Measurements from ENCODE around the gene MAST2.

Gene MAST2

GRCh38 chr1:45994423-45994822 is 191.0 kb downstream of the MAST2 start:
- DNase-seq = no peak

- DNase-seq = no peak
Measured at GRCh38 chr1:45995298-45995697, 191.9 kb downstream of the MAST2 start.

- DNase-seq = no peak
Measured at GRCh38 chr1:45998020-45998617, 194.7 kb downstream of the MAST2 start.

GRCh38 chr1:45999507-45999906 is 196.1 kb downstream of the MAST2 start:
- no peak for DNase-seq

- no peak for DNase-seq
Measured at GRCh38 chr1:46001081-46001785, 197.8 kb downstream of the MAST2 start.

- no peak for DNase-seq
Measured at GRCh38 chr1:46002551-46003150, 199.2 kb downstream of the MAST2 start.

GRCh38 chr1:46003315-46003714 is 199.9 kb downstream of the MAST2 start:
- DNase-seq = no peak

GRCh38 chr1:46004492-46004891 is 201.1 kb downstream of the MAST2 start:
- DNase-seq = no peak

- no peak for DNase-seq
Measured at GRCh38 chr1:46005594-46005993, 202.2 kb downstream of the MAST2 start.

GRCh38 chr1:46008585-46008984 is 205.2 kb downstream of the MAST2 start:
- no peak for DNase-seq

GRCh38 chr1:46010611-46011010 is 207.2 kb downstream of the MAST2 start:
- DNase-seq = no peak

- DNase-seq = no peak
Measured at GRCh38 chr1:46011121-46011695, 207.8 kb downstream of the MAST2 start.

- peak; percentile 42 for DNase-seq
Measured at GRCh38 chr1:46012236-46012635, 208.8 kb downstream of the MAST2 start.

GRCh38 chr1:46013581-46013980 is 210.2 kb downstream of the MAST2 start:
- DNase-seq = no peak

GRCh38 chr1:46017876-46018503 is 214.6 kb downstream of the MAST2 start:
- DNase-seq = no peak

GRCh38 chr1:46019348-46019747 is 215.9 kb downstream of the MAST2 start:
- DNase-seq = no peak

- DNase-seq = no peak
Measured at GRCh38 chr1:46020010-46020409, 216.6 kb downstream of the MAST2 start.

GRCh38 chr1:46021046-46021996 is 217.9 kb downstream of the MAST2 start:
- no peak for DNase-seq

GRCh38 chr1:46026531-46026930 is 223.1 kb downstream of the MAST2 start:
- DNase-seq = no peak

GRCh38 chr1:46027788-46028573 is 224.6 kb downstream of the MAST2 start:
- no peak for DNase-seq

- DNase-seq = no peak
Measured at GRCh38 chr1:46030074-46030870, 226.9 kb downstream of the MAST2 start.

Data from fibroblast of skin of right quadriceps (primary cell).